Peyer's patch (tissue), 4 donors: ENCODE results near the gene ZBTB16. TPM values are rescaled to one million over a fixed set of nuclear protein-coding genes. Genes with fewer than 3 reads are reported as not detected.

Source experiments
- DNase-seq, 3 donors: peaks; one replicate each; pipeline ENCODE4 v3.0.0-alpha.2; 2017 to 2019
- H3K27ac ChIP-seq, 4 donors: fragments of 200-600 bp; sonication (generic); one replicate each; pipeline ENCODE4 v1.5.1; 2016 to 2019
- H3K27me3 ChIP-seq, 2 donors: fragments of 200-600 bp; sonication (generic); one replicate each; pipeline ENCODE4 v1.5.1; 2019
- H3K36me3 ChIP-seq, 3 donors: fragments of 200-600 bp; sonication (generic); one replicate each; pipeline ENCODE4 v1.5.1; 2016 to 2019
- H3K4me1 ChIP-seq, 4 donors: fragments of 200-600 bp; sonication (generic); one replicate each; pipeline ENCODE4 v1.5.1; 2016 to 2019
- H3K4me3 ChIP-seq, 4 donors: fragments of 200-600 bp; sonication (generic); 1 replicate in 3 of 4; 2 replicates in 1 of 4; pipeline ENCODE4 v1.5.1; 2016 to 2019; ENCODE audit warnings: mild to moderate bottlenecking in 1 of 4
- H3K9me3 ChIP-seq, 4 donors: fragments of 200-600 bp; sonication (generic); one replicate each; pipeline ENCODE4 v1.5.1; 2016 to 2019; ENCODE audit warnings: mild to moderate bottlenecking in 1 of 4
- POLR2A ChIP-seq, 2 donors: fragments of 450-650 bp; IDR thresholded peaks; one replicate each; pipeline ENCODE4 v1.5.1; 2017; ENCODE audit warnings: antibody characterized with exemption in 2 of 2, mild to moderate bottlenecking in 2 of 2, moderate library complexity in 2 of 2
- total RNA-seq, 4 donors: library from RNA; depleted of rRNA; stranded (reverse); fragments of >200 nt; gene quantifications; one replicate each; pipeline ENCODE4 v1.1.0, GENCODE V29; 2016
- TF ChIP-seq, protein P1 (sequence below), 6 experiments: fragments of 450-650 bp in 4 of 6; fragments of 200-600 bp in 2 of 6; sonication (generic) in 1 of 6; IDR thresholded peaks; one replicate each; pipeline ENCODE4 v1.5.1; 2017 to 2019; ENCODE audit warnings: antibody characterized with exemption in 6 of 6, mild to moderate bottlenecking in 3 of 6, moderate library complexity in 1 of 6

Gene ZBTB16
- total RNA-seq, 4 donors from 2014 or later = 84.8 to 257 (median 155) TPM

- Histone ChIP-seq H3K27me3 (no peaks in the 10 kb centered on the region), H3K9me3 (no peaks in the 10 kb centered on the region), H3K36me3 (no peaks in the 10 kb centered on the region), H3K4me3 (no peak overlapping the region), H3K27ac (peak overlapping the region; percentile 77 to 97 (median 92)), H3K4me1 (peaks cover 25 to 92% (median 65%) of the 10 kb centered on the region in 4 donors)
- TF ChIP-seq, protein P1, sequence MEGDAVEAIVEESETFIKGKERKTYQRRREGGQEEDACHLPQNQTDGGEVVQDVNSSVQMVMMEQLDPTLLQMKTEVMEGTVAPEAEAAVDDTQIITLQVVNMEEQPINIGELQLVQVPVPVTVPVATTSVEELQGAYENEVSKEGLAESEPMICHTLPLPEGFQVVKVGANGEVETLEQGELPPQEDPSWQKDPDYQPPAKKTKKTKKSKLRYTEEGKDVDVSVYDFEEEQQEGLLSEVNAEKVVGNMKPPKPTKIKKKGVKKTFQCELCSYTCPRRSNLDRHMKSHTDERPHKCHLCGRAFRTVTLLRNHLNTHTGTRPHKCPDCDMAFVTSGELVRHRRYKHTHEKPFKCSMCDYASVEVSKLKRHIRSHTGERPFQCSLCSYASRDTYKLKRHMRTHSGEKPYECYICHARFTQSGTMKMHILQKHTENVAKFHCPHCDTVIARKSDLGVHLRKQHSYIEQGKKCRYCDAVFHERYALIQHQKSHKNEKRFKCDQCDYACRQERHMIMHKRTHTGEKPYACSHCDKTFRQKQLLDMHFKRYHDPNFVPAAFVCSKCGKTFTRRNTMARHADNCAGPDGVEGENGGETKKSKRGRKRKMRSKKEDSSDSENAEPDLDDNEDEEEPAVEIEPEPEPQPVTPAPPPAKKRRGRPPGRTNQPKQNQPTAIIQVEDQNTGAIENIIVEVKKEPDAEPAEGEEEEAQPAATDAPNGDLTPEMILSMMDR (IDR thresholded peaks at IDR 0.05) = no peak
- TF ChIP-seq POLR2A (IDR thresholded peaks at IDR 0.05) = no peak
- no peak for DNase-seq
Measured at GRCh38 chr11:114166897-114167323, 107.4 kb downstream of the ZBTB16 start.

DNA sequence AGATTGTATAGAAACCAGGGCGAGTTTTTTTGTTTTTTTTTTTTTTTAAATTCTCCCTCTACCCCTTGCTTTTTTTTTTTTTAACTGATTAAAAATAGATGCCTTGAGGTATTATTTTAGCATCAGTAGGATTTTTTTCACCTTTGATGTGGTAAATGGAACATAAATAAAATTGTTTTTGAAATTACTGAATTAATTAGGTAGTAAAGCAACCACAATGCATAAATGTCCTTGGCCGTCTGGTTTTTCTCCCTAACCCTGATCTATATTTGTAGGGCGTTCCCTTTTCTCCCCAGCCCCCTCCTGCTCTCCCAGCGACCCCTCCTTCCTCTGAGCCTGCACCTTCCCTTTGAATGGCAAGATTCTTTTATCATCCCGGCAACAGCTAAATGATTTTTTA, 107.8 kb downstream of the ZBTB16 start:
- no peak overlapping the region for H3K4me3 ChIP-seq
- H3K36me3 ChIP-seq = no peaks in the 10 kb centered on the region
- H3K4me1 ChIP-seq = peaks cover 30 to 92% (median 64%) of the 10 kb centered on the region in 4 donors
- no peaks in the 10 kb centered on the region for H3K27me3 ChIP-seq
- peak overlapping the region; percentile 77 to 97 (median 92) for H3K27ac ChIP-seq
- TF ChIP-seq, protein P1 (IDR thresholded peaks at IDR 0.05) = no peak
- TF ChIP-seq POLR2A (IDR thresholded peaks at IDR 0.05) = no peak
- H3K9me3 ChIP-seq = no peaks in the 10 kb centered on the region
- DNase-seq = no peak

- DNase-seq = no peak
- Histone ChIP-seq H3K27me3 (no peaks in the 10 kb centered on the region), H3K9me3 (no peaks in the 10 kb centered on the region), H3K36me3 (no peaks in the 10 kb centered on the region), H3K4me3 (no peak overlapping the region), H3K4me1 (peaks cover 30 to 95% (median 65%) of the 10 kb centered on the region in 4 donors), H3K27ac (peak overlapping the region; percentile 77 to 97 (median 92))
- TF ChIP-seq, protein P1 (IDR thresholded peaks at IDR 0.05) = no peak
- TF ChIP-seq POLR2A (IDR thresholded peaks at IDR 0.05) = no peak
Measured at GRCh38 chr11:114167771-114168448, 108.4 kb downstream of the ZBTB16 start.

DNA sequence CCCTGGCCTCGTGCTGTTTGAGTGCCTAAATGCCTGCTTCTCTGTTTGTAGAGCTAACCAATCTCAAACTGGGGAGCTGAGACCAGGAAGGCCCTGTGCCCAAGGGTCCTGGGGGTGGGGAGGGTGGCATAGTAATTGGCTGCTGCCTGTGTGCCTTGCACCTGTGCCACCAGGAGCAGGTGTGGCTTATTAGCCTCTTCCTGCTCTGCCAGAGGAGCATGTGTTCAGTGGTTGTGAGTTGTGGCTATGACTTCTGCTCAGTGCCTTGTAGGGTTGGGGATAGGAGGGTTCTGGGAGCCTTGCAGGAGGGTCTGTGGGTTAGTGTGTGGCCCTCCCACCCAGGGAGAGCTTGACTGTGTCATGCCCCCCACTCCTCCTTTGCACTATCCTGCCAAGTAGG, 109.2 kb downstream of the ZBTB16 start:
- Histone ChIP-seq H3K4me1 (peaks cover 30 to 96% (median 65%) of the 10 kb centered on the region in 4 donors), H3K4me3 (no peak overlapping the region), H3K27me3 (no peaks in the 10 kb centered on the region), H3K27ac (peak overlapping the region; percentile 77 to 97 (median 92)), H3K9me3 (no peaks in the 10 kb centered on the region), H3K36me3 (no peaks in the 10 kb centered on the region)
- peak in 1 of 2 donors; percentile 43 for TF ChIP-seq POLR2A (IDR thresholded peaks at IDR 0.05)
- TF ChIP-seq, protein P1 (IDR thresholded peaks at IDR 0.05) = peak in 3 of 6 experiments; percentile 4 to 17 (median 11)
- DNase-seq = peak; percentile 55 to 79 (median 77)

DNA sequence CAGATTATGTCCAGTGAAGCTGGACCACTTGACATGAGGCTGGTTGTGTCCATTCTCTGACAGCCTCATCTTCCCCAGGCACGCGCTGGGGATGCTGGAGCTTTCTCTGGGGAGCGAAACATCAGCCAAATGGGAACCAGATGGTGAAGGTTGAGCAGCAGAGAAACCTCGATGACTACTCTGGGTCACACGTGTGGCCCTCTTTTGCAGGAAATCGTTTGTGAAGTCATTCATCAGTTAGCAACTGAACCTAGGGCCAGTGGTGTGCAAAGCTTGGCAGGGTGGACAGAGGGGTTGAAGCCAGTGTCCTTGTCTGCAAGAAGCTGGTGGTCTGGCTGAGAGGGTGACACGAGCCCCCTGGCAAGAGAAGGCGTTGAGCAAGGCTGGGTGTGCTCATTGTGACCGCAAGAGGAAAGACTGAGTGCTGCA, 109.8 kb downstream of the ZBTB16 start:
- Histone ChIP-seq H3K4me3 (no peak overlapping the region), H3K36me3 (no peaks in the 10 kb centered on the region), H3K4me1 (peaks cover 30 to 95% (median 66%) of the 10 kb centered on the region in 4 donors), H3K27me3 (no peaks in the 10 kb centered on the region), H3K27ac (peak overlapping the region; percentile 77 to 97 (median 92)), H3K9me3 (no peaks in the 10 kb centered on the region)
- TF ChIP-seq, protein P1 (IDR thresholded peaks at IDR 0.05) = no peak
- TF ChIP-seq POLR2A (IDR thresholded peaks at IDR 0.05) = no peak
- DNase-seq = no peak
